Measurements from ENCODE around the gene NT5C2.
"Not testable (repeated sequence)": the region's sequence is repeated elsewhere in the genome, so short reads cannot be mapped to it uniquely, and the experiment has no call there.

GRCh38 chr10:103167554-103167953, 25.5 kb downstream of the NT5C2 start:
- TF ChIP-seq CREM (CRISPR knock-in tag; IDR thresholded peaks at IDR 0.05); CTCF (IDR thresholded peaks at IDR 0.05): not testable (repeated sequence)
